ENCODE measurements around the gene HLF. TPM values are rescaled to one million over a fixed set of nuclear protein-coding genes. Genes with fewer than 3 reads are reported as not detected.

HLF gene
- total RNA-seq, 1 donor from 2014 or later = 0.91 TPM

- intact Hi-C loops (cut with micrococcal nuclease) = no loop called here
These were observed 24.3 kb downstream of the HLF start for GRCh38 chr17:55289106-55289446.

- intact Hi-C loops (cut with micrococcal nuclease) = no loop called here
These were observed 25.2 kb downstream of the HLF start for GRCh38 chr17:55289978-55290377.

DNA sequence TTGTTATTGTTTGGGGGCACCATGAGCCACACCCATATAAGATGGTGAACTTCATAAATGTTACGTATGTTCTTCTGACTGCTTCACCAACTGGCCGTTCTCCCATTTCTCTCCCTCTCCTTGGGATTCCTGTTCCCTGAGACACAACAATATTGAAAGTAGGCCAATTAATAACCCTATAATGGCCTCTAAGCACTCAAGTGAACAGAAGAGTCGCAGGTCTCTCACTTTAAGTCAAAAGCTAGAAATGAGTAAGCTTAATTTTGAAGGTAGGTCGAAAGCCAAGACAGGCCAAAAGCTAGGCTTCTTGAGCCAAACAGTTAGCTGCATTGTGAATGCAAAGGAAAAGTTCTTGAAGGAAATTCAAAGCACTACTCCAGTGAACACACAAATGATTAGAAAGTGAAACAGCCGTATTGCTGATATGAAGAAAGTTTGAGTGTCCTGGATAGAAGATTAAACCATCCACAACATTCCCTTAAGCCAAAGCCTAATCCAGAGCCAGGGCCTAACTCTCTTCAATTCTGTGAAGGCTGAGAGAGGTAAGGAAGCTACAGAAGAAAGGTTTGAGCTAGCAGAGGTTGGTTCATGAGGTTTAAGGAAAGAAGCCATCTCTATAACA lies 25.8 kb downstream of the HLF start:
- intact Hi-C loops (cut with micrococcal nuclease) = no loop called here

DNA sequence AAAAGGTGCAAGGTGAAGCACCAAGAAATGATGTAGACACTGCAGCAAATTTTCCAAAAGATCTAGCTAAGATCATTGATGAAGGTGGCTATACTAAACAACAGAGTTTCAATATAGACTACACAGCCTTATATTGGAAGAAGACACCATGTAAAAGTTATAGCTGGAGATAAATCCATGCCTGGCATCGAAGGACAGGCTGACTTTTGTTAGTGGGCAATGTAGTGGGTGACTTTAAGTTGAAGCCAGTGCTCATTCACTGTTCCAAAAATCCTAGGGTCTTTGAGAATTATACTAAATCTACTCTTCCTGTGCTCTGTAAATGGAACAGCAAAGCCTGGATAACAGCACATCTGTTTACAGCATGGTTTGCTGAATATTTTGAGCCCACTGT lies 26.4 kb downstream of the HLF start:
- intact Hi-C loops (cut with micrococcal nuclease) = no loop called here

- intact Hi-C loops (cut with micrococcal nuclease) = no loop called here
These were observed 27.3 kb downstream of the HLF start for GRCh38 chr17:55292094-55292493.

- intact Hi-C loops (cut with micrococcal nuclease) = no loop called here
These were observed 29.4 kb downstream of the HLF start for GRCh38 chr17:55294042-55294751.

- intact Hi-C loops (cut with micrococcal nuclease) = loop anchor here (1.0 kb wide), 1 partner anchor 302 kb away; no protein-coding TSS in a partner anchor
These were observed 30.8 kb downstream of the HLF start for GRCh38 chr17:55295411-55296170.

DNA sequence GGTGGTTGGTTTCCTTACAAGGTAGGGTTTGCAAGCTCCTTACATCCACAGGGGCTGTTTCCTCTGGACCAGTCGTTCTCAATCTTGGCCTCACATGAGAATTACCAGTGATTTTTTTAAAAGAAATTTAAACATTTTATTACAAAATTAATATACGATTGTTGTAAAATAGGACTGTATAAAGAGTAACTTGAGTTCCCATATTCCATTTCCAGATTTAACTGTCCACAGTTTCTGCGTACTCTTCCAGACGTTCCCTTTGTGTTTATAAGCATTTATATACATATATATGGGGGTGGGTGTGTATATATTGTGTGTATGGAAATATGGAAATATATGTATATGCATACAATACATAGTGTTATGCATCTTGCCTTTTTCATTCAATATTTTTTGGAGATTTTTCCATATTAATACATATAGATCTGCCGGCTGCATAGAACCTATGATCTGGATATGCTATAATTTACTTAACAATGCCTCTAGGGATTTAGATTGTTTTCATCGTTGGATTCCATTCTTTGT lies 31.5 kb downstream of the HLF start:
- intact Hi-C loops (cut with micrococcal nuclease) = loop anchor here (1.0 kb wide), 1 partner anchor 303 kb away; no protein-coding TSS in a partner anchor

DNA sequence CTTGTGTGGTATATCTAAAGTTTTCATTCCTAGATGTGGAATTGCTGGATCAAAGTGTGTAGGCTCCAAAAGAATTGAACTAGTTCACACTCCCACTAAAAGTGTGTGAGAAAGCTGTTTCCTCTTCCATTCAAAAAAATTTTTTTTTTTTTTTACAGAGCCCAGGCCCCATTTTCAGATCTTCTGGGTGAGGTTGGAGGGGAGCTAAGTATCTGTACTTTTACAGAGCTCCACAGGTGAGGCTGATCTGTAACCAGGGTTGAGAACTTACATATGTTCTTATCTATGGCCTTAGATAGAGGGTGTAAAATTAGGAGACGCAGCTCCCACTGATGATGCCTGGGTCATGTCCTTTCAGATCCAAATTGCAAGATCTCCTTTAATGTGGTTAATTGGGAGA lies 31.9 kb downstream of the HLF start:
- intact Hi-C loops (cut with micrococcal nuclease) = loop anchor here (1.0 kb wide), 1 partner anchor 303 kb away; no protein-coding TSS in a partner anchor

DNA sequence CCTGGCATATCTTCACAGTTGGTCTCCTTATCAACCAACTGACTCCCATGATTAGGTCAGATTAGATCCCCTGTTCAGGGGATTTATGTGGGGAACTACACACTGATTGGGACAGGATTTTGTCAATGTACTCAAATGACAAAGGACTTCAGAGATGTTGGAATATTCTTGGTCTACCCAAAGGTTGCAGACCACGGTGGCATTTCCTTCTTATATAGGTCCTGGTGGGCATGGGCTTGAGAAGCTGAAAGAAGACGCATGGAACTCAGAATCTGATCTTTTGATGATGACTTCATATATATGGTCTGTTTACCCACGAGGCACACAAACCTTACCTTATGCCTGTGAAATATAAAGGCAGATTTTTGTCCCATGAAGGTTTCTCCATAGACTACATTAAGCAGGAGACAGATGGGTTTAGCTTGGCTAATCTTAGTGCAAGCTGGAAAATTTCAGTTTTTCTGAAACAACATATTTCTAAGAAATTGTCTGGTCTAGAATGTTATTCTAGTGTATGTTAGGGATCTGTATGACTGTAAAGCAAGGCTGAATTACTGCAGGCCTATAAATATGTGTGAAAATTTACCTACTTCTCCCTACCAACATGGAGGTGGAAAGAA lies 33.5 kb downstream of the HLF start:
- intact Hi-C loops (cut with micrococcal nuclease) = no loop called here

GRCh38 chr17:55299162-55299838 lies 34.5 kb downstream of the HLF start:
- intact Hi-C loops (cut with micrococcal nuclease) = no loop called here

GRCh38 chr17:55299890-55300289 lies 35.1 kb downstream of the HLF start:
- intact Hi-C loops (cut with micrococcal nuclease) = loop anchor here (5.0 kb wide), 1 partner anchor 47 kb away; no protein-coding TSS in a partner anchor

DNA sequence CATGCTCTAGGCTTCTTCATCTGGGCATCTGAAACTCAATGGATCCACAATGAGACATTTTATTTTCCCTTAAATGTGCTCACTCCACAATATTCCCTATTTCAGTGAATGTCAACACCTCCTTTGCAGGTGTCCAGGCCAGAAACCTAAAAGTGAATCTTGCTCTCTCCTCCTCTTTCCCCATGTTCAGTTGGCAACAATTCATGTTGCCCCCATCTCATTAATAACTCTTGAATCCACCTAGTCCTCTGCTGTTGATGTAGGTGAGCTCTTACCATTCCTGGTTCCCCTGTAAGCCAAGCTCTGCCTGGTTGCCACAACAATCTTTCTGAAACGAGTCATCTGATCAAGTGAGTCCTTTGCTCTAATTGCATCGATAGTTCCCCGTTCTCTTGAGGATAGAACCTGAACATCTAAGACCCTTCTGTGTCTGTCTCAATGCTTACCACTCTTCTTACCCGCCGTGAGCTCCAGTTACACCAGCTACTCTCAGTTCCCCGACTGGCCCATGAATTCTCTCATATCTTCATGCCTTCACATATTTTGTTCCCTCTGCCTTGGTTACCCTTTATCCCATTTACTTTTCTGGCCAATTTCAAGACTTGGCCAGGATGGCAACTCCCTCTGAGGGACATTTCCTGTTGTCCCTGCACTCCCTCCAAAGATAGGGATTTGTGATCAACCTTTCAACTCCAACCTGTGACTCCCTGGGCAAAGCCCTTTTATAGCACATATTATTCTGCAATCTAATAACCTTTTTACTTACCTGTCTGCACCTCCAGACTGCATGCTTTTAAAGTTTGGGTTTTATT lies 35.9 kb downstream of the HLF start:
- intact Hi-C loops (cut with micrococcal nuclease) = loop anchor here (5.0 kb wide), 1 partner anchor 47 kb away; no protein-coding TSS in a partner anchor

DNA sequence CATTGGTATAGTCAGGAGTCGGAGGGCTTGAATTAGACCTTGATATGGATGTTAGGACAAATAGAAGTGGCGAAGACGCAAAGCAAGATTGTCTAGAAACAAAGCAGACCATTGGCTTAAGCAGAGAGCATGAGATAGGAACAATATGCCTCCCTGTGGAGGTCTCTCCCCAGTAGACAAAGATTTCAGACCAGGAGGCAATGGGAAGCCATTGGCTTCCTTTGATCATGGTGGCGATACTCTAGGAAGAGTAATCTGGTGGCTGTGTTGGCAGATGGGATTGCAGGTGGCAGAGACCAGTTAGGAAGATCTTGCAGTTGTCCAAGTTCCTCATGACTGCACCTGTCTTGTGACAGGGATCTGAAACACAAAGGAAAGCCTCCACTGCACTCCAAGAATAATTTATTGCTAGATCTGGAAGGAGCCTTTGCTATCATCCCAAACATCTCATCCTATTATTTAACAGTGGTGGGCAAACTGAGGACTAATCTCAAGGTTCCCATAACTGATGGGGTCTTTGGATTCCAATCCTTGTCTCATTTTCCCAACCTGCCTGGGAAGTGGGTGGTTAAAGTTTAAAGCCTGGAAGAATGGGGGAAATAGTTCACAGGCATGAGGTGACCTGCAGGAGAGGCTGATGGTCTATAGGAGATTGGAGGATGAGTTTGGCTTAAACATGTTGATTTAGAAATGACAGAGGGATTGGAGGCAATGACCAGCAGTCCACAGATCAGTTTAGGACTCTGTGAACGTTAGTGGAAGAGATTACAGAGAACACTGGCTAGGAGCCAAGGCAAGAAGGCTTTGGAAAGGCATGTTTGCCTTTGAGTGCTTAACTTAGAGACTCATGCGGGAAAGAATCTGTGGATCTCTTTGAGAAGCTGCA lies 37.0 kb downstream of the HLF start:
- intact Hi-C loops (cut with micrococcal nuclease) = loop anchor here (5.0 kb wide), 1 partner anchor 46 kb away; no protein-coding TSS in a partner anchor

GRCh38 chr17:55302407-55302787 lies 37.6 kb downstream of the HLF start:
- intact Hi-C loops (cut with micrococcal nuclease) = loop anchor here (5.0 kb wide), 1 partner anchor 45 kb away; no protein-coding TSS in a partner anchor

DNA sequence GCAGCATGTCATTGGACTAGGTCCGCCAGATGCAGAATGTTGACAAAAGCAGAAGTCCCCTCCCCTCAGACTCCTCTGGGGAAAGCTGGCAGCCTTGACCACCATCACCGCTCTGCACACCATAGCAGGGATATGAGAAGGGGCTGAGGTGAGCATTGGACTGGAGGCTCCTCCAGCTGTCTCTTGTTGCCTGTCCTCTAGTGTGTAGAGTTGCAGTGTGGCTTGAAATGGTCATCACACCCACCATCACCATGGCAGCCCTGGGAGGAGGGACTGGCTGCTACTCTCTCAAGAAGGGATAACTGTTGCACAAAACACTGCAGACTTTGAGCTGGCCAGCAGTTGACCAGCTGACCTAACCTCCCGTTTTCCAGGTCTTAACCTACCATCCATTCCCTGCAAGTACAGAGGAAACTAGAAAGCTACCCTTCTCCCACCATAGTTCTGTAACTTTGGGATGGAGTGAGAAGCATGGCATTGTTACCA lies 38.3 kb downstream of the HLF start:
- intact Hi-C loops (cut with micrococcal nuclease) = loop anchor here (5.0 kb wide), 1 partner anchor 44 kb away; no protein-coding TSS in a partner anchor

DNA sequence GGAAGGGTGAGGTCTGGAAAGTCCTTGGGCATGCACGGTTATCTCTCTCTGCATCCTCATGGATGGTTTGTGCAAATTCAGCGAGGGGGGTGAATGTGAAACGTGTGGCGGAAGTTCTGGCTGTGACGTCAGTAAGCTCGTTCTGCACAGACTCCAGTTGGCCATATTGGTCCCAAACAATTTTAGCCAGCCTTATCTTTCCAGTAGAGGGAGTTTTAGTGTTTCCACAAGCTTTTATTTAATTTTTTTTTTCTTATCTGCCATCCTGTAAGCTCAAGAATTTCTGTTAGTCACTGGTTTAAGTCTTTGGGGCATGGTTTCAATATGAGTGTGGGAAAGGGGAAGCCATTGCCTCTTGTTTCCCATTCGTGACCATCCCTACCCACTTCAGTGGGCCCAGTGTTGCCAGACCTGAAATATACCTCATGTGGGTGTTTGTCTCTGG lies 39.0 kb downstream of the HLF start:
- intact Hi-C loops (cut with micrococcal nuclease) = loop anchor here (5.0 kb wide), 1 partner anchor 44 kb away; no protein-coding TSS in a partner anchor

GRCh38 chr17:55304171-55304859 lies 39.6 kb downstream of the HLF start:
- intact Hi-C loops (cut with micrococcal nuclease) = loop anchor here (5.0 kb wide), 1 partner anchor 43 kb away; no protein-coding TSS in a partner anchor

Measured in T-helper 2 cell treated with Interferon-gamma antibody and Interleukin-4, amounts not matched to agents 100 ng/mL and 5 ng/mL, for 36 hours (primary cell).